HG03439 (cell line): ENCODE results near the gene MINK1.

ENCODE experiments used
- ATAC-seq: cut with Tn5 transposase; IDR thresholded peaks from one replicate; pipeline ENCODE4 v1.9.1; 2021; ENCODE audit warnings: mild to moderate bottlenecking, moderate library complexity; ENCODE audit not compliant: unreplicated experiment

MINK1 gene

GRCh38 chr17:4810696-4811290 lies 22.3 kb upstream of the MINK1 start:
- ATAC-seq = no peak

DNA sequence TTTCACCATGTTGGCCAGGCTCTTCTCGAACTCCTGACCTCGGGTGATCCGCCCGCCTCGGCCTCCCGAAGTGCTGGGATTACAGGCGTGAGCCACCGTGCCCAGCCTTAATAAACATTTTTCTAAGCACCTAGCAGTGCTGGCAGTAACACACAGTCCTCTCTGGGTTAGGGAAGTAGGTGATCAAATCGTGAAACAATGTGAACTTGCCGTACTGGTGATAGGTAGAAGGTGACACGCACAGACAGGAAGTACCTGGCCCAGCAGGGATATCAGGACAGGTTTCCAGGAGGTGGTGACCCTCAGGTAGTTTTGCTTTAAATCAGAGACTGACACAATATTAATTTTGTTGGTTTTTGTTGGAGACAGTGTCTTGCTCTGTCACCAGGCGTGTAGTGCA lies 21.7 kb upstream of the MINK1 start:
- no peak for ATAC-seq

- ATAC-seq = no peak
Measured at GRCh38 chr17:4812690-4813089, 20.4 kb upstream of the MINK1 start.

- ATAC-seq = no peak
Measured at GRCh38 chr17:4815043-4815675, 18.0 kb upstream of the MINK1 start.

GRCh38 chr17:4816826-4817225 lies 16.3 kb upstream of the MINK1 start:
- no peak for ATAC-seq

DNA sequence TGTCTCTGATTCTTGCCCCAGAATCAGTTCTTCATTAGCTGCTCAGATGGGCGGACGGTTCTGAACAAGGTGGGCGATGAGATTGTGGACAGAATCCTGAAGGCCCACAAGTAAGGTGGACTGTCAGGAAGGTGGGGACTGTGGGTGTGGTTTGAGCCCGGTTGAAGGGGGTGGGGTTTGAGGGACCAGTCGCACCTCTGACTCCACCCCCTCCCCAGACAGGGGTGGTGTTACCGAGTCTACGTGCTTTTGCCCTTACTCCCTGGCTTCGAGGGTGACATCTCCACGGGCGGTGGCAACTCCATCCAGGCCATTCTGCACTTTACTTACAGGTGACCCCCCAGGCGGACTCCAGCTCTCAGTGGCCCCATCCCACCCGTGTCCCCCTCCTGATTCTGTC lies 14.9 kb upstream of the MINK1 start:
- no peak for ATAC-seq

- no peak for ATAC-seq
Measured at GRCh38 chr17:4822835-4823234, 10.3 kb upstream of the MINK1 start.

- ATAC-seq = no peak
Measured at GRCh38 chr17:4823373-4824089, 9.6 kb upstream of the MINK1 start.

DNA sequence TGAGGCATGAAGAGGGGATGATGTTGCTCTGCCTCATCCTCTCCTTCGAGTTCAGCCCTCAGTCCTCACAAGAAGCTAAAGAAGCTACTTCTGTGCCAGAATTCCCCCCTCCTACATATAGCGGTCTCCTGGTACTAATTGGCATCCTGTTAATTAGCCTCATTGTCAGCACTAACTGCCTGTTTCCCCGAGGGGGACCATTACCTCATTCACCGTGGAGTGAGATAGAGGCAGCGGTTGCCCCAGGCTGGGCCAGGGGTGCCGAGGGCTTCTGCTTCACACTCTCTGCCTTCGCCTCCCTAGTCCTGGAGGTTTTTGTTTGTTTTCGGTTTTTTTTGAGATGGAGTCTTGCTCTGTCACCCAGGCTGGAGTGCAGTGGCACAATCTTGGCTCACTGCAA lies 5.7 kb upstream of the MINK1 start:
- ATAC-seq = no peak

DNA sequence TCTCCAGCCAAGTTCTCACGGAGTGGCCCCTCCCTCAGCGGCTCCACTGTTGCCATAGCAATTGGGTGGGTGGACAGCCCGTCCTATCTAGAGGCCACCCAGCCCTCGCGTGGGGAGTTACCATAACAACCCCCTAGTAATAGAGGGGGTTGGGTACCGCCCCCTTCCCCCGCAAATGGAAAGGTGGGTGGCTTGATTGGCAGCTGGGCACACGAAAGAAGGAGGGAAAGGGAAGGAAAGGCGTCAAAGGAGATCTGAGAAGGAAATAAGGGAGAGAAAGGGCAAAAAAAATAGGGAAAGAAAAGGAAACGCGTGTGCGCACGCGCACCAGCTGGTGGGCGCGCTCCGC lies 337 bp upstream of the MINK1 start:
- peak; percentile 17 for ATAC-seq

DNA sequence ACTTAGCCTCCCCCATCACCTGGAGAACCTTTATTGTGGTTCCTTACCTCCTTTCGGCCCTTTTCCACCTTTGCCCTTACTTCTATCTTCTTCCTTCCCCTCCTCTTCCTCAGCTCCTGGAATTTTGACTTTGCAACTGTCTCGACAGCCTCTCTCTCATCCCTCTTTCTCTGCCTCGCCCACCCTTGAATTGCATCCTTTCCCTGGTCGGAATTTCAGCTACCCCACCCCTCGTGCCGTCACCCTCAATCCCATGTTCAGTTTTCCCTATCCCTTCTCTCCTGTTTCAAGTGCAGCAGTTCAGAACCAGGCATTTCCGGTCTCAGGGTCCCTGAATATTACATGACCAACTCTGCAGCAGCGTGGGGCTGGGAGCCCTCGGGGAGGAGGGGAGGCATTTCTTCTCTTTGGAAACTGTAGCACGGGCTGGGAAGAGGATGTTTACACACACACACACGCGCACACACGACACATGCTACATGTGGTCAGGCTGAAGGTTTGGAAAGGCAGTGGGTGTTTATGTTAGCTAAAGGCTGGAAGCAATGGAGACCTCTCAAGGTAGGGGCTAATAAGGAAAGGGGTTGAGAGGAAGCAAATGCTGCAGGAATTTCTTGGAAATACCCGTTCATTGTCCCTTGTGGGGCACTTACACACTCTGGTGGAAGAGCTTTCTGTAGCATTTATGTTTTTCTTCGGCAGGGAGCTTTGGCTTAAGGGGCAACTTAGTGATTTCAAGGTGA lies 971 bp downstream of the MINK1 start:
- ATAC-seq = no peak

GRCh38 chr17:4834681-4835020 lies 1.5 kb downstream of the MINK1 start:
- ATAC-seq = no peak

DNA sequence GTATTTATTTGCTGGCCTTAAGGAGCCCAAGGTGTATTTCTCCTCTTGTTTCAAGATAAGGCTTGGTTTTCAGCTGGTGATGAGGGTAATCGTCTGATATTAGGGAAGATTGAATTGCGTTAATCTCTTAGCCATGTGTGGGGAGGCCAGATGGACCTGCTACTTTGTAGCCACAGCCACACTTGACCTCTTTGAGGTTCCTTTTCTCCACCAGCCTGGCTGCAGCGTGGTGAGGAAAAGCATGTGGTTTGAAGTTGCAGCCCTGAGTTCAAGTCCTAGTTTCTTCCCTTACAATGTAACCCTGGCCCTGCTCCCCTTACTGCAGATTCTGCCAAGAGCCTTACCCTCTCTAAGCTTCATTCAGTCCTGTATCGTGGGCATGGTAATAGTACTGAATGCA lies 3.1 kb downstream of the MINK1 start:
- no peak for ATAC-seq

GRCh38 chr17:4837471-4838308 lies 4.5 kb downstream of the MINK1 start:
- ATAC-seq = no peak

GRCh38 chr17:4838309-4838785 lies 5.2 kb downstream of the MINK1 start:
- no peak for ATAC-seq

- ATAC-seq = no peak
Measured at GRCh38 chr17:4839221-4839620, 6.1 kb downstream of the MINK1 start.

- ATAC-seq = no peak
Measured at GRCh38 chr17:4839965-4840892, 7.1 kb downstream of the MINK1 start.

DNA sequence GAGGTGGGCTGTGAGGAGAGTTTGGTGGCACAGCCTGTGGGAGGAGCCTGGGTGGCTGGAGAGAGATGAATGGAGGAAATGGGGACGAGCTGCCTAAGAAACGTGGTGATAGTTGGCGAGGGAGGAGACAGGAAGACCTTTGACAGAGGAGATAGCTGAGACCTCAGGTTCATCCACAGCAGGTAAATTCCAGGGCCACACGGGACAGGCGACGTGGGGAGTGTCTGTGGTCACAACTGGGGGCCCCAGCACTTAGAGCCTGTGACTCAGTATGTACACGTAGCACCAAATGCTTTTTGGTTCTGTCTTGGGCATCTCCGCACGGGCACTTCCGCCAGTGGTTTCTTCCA lies 7.7 kb downstream of the MINK1 start:
- no peak for ATAC-seq

GRCh38 chr17:4842376-4842775 lies 9.2 kb downstream of the MINK1 start:
- no peak for ATAC-seq
